Anterior cingulate cortex (tissue), 58 donors: ENCODE measurements around the gene STOM.

Experiments used
- DNase-seq, 58 donors: peaks; one replicate each; lab custom pipeline; 2025; lab: John Stamatoyannopoulos, UW

Gene STOM

DNA sequence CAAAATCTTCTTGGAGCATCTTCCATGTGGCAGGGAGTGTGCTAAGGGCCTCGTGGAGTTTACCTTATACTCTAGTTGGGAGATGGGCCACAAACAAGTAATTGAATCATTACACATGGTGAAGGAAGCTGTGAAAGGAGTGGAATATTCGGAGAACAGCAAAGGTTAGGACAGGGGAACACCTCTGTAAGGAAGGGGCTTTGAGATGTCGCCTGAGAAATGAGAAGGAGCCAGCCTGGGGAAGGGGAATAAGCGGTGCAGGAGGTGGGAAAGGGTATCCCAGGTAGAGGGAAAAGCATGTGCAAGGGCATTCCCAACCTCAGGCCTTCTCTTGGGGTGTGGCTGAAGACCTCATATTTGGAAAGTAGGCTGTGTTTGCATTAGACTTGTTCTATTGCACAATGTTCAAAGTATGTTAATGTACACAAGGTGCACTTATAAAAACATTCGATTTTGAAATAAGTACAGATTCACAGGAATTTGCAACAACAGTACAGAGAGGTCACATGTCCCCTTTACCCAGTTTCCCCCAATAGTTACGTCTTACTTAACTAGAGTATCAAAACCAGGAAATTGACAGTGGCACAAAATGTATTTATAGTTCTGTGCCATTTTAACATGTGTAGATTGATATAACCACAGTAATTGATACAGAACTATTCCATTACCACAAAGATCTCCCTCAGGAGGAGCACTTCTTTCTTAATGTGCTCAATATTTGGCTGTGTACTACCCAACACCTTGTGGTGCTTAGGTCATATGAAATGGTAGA is 2.4 kb upstream of the STOM start:
- DNase-seq, result no peak

DNA sequence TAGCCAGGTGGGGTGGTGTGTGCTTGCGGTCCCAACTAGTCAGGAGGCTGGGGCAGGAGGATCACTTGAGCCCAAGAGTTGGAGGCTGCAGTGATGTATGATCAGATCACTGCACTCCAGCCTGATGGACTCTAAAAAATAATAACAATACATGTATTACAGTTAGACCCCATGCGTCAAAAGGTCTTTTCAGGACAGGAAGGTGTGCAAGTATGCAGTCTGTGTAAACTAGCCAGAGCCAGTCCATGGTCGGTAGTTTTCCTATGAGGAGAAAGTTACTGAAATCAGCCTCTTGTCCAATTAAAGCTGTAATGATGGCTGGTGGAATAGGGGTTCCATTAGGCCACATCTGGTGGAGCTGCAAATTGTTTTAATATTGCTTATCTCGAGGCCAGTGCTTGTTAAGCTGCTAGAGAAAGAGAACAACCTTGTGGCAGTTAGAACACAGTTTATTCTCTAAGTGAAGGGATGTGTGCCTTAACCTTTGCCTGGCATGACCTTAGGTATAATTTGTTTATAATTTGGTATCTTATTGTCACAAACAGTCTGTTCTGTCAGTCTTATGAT is 1.5 kb upstream of the STOM start:
- DNase-seq, result no peak

DNA sequence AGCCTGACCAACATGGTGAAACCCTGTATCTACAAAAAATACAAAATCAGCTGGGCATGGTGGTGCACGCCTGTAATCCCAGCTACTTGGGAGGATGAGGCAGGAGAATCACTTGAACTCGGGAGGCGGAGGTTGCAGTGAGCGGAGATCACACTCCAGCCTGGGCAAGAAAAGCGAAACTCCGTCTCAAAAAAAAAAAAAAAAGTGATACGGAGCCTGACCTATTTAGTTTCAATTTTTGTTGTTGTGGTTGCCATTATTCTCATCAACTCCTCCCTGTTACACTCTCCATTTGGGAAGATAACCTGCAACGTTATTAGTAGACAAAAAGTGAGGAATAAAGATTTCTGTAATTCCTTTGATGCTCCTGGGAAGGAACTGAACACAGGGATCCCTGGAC is 1.3 kb downstream of the STOM start:
- DNase-seq, result no peak

DNA sequence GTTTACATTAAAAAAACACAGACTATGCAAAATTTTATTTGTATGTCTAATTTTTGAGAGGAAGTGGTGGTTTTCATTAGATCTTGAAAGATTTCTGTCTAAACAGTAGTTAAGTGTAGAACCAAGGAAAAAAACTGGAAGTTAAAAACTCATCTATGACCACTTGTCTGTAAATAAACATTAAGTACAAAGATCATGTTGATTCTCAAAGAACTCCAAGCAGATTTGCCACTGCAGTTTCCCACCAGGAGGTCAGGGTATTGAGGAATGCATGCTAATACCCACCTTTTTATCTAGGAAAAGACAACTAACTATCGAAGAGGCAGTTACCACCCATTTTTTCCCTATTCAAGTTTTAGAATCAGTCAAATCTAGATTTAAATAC is 1.9 kb downstream of the STOM start:
- DNase-seq, result no peak

DNA sequence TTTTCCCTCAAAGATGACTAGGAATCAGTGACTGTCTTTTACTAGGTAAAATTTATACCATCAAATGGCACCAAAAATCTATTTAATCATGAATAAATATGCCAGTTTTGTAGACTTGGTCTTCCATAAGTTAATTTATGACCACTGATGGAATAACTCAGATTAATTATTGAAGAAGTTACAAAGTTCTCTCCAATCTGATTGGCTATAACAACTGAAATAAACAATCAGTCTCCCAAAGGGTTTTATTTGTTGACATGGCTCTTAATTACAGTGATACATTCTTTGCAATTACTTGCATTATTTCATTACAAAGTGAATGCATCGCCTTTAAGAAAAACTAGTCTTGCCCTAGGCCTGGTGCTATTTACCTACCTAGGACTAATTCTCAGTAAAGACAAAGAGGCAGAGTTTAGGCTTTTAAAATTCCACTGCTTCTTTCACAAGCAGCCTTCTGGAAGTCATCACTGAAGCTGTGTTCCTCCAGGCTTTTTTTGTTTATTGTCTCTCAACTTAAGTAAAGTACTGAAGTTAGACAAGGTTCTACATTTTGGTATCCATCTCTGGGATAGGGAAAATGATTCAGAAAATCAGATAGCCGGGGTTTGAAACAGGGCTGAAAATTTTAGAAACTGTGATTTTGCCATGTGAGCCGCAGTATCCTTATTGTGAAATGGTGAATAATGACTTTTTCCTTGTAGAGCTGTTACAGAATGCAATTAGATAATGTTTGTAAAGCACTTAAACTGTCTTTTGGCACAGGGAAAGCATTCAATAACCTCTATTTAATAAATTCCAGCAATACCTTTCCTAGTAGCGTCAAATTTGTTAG is 2.5 kb downstream of the STOM start:
- DNase-seq, result no peak

DNA sequence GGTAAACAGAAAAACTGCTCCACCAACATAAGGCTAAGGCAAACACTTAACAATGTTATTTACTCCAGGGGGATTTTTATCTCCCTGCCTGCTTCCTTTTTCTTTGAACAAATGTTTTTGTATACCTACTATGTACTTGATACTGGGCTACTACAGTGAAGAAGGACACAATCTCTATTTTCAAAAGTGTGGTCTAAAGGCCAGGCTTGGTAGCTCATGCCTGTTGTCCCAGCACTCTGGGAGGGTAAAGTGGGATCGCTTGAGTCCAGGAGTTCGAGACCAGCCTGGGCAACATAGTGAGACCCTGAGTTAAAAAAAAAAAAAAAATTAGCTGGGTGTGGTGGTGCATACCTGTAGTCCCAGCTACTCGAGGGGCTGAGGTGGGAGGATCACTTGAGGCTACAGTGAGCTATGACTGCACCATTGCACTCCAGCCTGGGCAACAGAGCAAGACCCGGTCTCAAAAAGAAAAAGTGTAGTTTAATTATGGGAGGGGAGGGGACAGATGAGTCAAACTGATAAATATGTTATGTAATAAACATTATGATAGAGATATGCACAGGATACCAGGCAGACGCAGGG is 3.3 kb downstream of the STOM start:
- no peak for DNase-seq

DNA sequence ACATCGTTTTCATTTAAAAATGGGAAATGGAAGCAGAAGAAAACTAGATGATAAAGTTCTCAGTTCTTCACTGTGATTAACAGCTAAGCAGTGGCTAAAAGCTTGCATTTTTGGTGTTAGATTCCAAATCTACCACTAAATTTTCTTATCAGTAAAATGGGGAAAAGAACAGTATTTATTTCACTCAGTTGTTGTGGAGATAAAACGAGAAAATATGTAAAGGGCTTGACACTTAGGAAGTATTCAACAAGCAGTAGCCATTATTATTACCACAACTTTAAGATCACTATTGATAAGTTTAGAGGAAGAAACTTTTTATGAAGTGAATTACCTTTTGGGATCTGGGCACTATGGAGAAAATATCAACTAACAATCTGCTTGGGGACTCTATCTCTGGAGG is 4.5 kb downstream of the STOM start:
- no peak for DNase-seq

DNA sequence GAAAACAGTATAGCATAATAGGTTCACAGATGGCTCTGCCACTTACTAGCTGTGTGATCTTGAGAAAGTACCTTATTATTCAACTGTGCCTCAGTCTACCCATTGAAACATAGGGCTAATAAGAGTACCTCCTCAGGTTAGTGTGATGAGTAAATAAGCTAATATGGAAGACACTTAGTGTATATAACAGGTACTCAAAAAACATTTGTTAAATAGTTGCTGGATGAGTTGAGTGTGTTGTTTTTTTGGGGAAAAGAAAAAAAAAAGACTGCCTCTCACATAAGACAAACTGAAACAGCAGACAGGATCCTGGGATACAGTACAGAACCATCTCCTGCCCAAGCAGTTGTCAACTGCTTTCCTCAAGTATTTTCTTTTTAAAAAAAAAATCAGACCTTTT is 5.2 kb downstream of the STOM start:
- DNase-seq, result no peak

DNA sequence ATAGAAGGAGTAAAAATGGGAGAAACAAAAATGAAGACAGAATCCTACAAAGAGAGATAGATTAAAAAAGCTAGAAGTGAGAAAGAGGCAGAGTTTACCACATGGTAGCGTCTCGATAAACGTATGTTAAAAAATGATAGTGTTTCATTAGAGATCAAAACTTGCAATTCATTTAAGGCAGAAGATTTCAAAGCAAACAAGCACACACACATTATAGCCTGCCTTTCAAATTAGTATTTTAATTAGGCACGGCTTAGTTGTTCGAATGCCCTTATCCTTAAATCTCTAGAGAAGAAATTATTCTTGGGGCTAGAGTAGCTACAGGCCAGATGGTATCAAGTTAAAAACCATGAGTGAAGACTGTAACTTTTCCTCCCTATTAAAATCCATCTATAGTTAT is 6.0 kb downstream of the STOM start:
- DNase-seq, result no peak

DNA sequence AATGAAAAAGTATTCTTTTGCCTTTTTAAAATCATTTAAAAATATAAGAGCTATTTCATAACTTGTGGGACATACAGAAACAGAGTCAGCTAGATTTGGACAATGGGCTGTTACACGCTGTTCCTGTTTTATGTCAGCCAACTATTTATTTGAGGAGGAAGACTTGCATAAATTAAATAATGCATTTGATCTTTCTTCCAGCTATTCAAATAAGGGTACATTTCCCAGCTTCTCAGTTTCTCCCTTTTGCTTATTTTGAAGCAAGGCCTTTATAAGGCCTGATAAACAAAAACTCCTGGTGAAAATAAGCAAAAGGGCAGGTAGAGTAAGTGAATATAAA is 6.5 kb downstream of the STOM start:
- peak in 1 of 58 donors; percentile 18 for DNase-seq

DNA sequence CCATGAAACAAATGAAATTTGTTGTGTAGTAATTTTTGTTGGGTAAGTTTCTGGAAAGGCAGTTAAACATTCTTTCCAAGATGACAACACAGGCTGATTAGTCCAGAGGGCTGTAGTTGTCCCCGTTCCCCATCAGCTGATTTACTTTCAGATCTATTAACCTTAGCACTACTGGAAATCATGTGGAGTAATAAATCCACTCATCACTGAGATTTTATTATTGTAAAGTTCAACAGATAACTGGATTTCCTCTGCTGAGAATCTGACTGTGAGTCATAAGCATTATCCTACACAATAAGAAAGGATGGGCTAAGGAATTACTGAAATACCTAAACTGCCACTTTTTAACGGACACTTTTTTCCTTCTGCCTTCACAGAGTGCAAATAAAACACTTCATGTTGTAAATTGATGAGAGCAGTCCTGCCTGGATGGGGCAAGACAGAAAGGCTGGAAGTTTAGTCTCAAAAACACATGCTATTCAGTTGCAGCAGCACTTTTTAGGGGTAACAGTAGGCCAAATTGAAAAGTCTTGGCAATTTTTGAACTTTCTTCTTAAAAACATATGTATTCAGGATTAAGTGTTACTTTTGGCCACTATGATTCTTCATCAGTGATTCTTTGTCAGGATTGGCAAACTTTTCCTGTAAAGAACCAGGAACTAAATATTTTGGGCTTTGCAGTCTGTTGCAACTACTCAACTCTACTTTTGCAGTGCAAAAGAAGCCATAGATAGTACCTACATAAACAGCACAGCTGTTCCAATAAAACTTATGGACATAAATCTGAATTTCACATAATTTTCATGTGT is 7.0 kb downstream of the STOM start:
- DNase-seq, result no peak

DNA sequence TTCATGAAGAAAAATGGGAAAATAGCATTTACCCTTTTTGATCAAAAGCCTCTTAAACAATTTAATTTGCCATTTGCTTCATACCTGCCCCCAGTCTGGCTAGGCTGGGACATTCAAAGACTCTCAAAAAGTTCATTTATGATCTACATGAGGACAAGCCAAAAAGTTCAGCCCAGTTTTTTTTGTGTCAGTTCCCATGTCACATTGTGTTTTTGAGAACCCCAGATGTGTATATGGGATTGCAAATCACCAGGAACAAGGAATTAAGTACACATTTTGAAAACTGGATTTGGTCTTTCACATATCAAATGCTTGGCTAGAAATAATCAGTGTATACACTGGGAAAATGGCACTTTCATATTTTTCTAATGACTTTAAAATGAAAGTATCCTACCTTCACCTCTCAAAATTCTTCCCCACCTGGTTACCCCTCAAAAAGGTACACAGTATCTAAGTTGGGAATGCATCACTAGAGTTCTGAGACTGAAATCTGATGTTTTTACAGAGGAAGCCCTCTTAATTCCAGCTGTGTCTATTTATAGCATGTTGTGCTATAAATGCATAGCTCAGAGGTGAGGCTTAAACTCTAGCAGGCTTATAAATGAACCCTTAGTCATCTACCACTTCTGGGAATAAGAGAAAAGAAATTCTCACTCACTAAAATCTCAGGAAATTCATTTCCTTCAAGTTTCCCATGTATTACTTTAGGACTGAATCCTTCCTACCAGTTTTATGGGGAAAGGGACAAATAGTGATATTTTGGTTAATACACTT is 9.3 kb downstream of the STOM start:
- no peak for DNase-seq

DNA sequence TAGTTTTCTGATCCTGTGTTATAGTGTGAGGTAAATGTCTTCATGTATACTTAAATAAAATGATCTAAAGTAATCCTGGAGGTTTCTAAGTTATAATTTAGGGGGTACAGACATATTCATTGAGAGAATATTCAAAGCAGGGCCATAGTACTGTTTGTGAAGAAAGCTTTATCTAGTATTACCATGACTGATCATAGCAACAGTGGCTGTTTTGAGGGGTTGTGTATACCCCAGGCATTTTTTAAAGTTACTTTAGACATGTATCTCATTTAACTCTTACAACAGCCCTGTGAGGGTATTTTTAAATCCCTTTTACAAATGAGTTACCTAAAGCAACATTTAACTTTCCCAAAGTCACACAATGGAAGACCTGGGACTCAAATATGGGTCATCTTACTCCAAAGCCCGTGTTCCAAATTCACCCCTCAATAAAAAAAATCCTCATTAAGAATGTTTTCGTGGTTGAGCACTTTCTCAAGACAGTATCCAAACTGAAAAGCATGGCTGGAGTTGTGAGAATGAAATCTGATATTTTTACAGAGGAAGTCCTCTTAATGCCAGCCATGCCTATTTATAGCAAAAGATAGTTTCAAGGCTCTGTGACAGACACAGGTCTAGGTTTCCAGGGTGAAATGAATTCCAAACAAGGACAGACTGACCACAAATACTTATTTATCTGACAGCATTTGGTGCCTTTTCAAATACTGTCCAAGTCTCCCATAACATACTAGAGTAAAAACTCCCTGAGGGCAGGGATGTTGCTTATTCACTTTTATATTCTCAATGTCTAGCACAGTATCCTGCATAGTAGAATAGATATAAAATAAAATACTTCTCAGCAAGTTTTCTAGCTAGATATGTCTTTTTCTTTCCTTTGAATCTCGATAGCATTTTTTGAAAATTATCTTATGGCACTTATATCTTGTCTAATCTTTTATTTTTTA is 10.4 kb downstream of the STOM start:
- DNase-seq, result no peak

DNA sequence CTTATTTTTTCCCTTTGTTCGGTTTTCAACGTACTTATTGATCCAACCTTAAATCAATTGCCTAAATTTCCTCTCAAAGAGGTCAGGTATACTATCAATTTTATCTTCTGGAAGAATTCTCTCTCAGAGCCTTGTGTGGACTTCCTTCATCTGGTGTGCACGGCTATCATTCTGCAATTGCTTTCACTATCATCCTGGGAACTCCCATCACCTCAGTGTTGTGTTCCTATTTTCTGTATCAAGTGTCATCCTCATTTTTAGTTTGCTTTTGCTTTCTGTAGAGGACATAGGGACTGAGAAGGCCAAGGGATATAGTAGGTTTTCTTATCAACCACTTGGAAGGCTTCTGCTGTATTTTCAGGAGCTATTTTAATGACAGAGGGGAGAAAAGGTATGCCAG is 11.3 kb downstream of the STOM start:
- DNase-seq, result no peak

DNA sequence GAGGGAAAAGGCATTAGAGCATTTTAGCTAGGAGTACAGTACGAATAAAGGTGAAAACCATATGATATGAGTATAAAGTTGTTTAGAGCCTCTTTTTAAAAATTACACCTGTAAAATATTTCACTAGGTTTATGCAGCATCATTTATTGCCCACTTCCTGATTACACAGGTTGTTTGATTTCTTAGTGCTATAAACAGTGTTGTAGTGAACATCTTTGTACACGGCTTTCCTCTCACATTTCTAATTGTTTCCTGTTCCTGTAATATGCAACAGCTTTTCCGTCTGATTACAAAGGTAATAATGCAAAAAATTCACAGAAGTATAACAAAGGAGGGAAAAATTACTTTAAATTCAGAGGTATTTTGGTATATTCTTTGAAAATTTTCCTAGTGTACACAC is 13.0 kb downstream of the STOM start:
- DNase-seq, result no peak

DNA sequence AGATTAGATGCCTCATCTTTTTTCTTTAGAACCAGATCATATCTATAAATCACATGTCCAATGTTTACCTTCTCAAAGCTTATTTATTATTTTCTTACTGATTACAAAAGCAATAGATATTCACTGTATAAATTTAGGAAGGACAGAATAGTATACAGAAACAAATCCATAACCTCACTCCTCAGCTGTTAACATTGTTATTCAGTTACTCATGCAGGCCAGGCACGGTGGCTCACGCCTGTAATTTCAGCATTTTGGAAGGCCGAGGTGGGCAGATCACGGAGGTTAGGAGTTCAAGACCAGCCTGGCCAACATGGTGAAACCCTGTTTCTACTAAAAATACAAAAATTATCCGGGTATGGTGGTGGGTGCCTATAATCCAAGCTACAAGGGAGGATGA is 15.3 kb downstream of the STOM start:
- no peak for DNase-seq

DNA sequence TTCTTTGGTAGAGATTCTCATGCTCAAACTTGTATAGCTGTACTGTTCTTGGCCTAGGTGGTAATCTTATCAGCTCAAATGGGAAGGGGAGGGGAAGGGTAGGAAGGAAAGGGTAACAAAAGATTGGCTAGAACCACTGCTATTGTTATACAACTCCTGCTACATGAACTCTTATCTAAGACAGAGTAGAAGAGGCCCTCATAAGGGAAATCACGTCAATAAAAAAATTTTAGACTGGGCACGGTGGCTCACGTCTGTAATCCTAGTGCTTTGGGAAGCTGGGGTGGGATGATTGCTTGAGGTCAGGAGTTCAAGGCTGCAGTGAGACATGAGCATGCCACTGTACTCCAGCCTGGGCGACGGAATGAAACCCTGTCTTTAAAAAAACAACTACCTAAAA is 15.9 kb downstream of the STOM start:
- no peak for DNase-seq

DNA sequence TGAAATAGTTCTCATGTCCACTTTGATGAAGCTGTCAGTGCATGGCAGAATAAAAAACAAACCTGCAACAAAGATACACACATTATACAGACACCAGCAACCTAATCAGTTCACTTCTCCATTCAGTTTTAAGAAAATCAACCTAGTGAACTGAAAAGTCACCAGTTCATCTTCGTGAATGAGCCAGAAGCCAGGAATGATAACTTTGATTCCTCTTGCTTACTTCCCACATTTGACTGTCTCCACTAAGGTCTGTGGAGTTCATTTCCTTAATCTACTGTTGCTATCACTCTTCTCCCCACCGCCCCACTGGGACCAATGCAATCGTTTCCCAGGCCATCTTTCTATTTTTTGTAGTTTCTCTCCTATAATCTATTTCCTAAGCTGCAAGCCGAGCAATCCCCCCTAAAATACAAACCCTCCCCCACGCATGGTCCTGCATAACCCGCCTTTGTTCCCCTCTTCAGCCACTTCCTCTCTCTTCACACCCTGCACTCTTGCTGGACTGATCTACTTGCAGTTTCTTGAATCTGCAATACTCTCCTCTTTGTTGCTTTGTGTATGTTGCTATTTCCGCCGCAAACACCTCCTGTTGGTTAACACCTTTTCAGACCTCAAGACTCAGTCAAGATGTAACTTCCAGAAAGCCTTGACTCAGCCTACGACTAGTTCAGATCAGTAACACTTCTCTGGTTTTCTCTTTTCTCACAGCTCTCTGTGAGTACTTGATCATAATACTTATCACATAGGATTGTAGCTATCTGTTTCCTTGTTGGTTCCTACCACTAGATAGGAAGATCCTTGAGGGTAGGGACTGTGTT is 16.6 kb downstream of the STOM start:
- no peak for DNase-seq
